Renal pelvis (tissue), 4 donors: ENCODE results near the gene ERFL. TPM values are rescaled to one million over a fixed set of nuclear protein-coding genes. Genes with fewer than 3 reads are reported as not detected.
A peak's percentile ranks its signal among the peaks of the same experiment; 100 is the strongest.

Experiments used
- DNase-seq: peaks from one replicate; pipeline ENCODE4 v3.0.0-alpha.2; 2013
- polyA plus RNA-seq, 3 donors: library from polyadenylated mRNA; unstranded; fragments of 120-200 nt; gene quantifications; one replicate each; pipeline ENCODE4 v1.2.1, GENCODE V29; 2013; ENCODE audit not compliant: insufficient read length in 3 of 3

The ERFL gene
- polyA plus RNA-seq, 3 donors = 0.09 TPM; not detected in 2

DNA sequence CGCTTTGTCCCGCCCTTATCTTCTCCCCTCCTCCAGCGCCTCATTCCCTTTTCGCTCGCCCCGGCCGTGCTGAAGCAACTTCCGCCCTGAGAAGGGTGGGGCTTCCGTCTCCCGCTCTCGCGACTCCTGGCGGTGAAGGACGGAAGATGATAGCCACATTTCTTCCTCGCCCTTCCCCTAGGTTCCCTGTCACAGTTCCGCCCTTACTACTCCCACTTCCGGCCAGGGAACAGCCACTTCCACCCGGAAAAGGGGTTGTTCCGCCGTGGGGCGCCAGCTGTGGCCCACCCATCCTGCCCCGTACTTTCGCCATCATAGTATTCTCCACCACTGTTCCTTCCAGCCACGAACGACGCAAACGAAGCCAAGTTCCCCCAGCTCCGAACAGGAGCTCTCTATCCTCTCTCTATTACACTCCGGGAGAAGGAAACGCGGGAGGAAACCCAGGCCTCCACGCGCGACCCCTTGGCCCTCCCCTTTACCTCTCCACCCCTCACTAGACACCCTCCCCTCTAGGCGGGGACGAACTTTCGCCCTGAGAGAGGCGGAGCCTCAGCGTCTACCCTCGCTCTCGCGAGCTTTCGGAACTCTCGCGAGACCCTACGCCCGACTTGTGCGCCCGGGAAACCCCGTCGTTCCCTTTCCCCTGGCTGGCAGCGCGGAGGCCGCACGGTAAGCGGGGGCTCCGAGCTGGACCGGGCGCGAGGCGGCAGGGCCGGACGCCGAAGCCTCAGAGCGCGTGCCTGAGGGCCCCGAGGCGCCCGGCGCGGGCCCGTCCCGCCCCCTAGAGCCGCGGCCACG, 68.4 kb downstream of the ERFL start, which contains the start of gene RPS19:
RPS19 (plus strand) TSS at position 638 of the 801 bp plus-strand sequence. CDS start 520 bp downstream, outside the sequence.
- DNase-seq = peak; percentile 99

DNA sequence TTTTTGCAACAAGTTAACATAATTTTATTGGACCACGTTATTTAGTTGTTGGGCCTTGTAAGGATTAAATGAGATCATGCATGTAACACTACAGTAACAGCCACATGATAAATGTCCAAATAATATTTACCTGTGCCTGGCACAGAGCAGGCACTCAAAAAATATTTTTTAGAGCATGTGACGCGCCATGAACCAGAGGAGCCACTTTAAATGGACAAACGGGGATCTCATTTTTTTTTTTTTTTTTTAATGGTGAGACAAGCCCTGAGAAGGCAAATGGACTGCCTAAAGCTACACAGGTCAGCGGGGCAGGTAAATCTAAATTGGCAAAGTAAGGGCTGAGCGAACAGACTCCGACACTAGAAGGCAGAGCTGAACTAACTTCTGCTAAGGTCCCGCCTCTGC, 69.0 kb downstream of the ERFL start:
- DNase-seq = no peak

Other genes with a start within 250 kb of the ERFL start
- not detected for gene CEACAM7, start 240.2 kb downstream of the ERFL start, polyA plus RNA-seq
- gene CEACAM5, start 219.8 kb downstream of the ERFL start, polyA plus RNA-seq = under 1 TPM in 2 of 3 donors, not detected in 1; 0.13 to 0.14 TPM
- under 1 TPM; 0.17 to 0.35 (median 0.31) TPM for gene CEACAM6, start 172.9 kb downstream of the ERFL start, polyA plus RNA-seq
- gene CEACAM3, start 131.9 kb downstream of the ERFL start, polyA plus RNA-seq = under 1 TPM in 2 of 3 donors, not detected in 1; 0.12 to 0.23 TPM
- not detected for gene LYPD4, start 83.8 kb downstream of the ERFL start, polyA plus RNA-seq
- gene DMRTC2, start 83.4 kb downstream of the ERFL start, polyA plus RNA-seq = not detected
- 1,000 to 10,000 TPM; 1,296 to 1,888 (median 1,672) TPM for gene RPS19, start 68.2 kb downstream of the ERFL start, polyA plus RNA-seq
- 1 to 10 TPM in 1 of 3 donors, under 1 TPM in 2; 0.39 to 1.1 (median 0.81) TPM for gene CD79A, start 51.2 kb downstream of the ERFL start, polyA plus RNA-seq
- gene ARHGEF1, start 45.3 kb downstream of the ERFL start, polyA plus RNA-seq = 10 to 100 TPM; 51.4 to 61.0 (median 54.1) TPM
- 10 to 100 TPM; 80.8 to 91.6 (median 82.6) TPM for gene RABAC1, start 30.9 kb upstream of the ERFL start, polyA plus RNA-seq
- 1 to 10 TPM in 1 of 3 donors, under 1 TPM in 2; 0.10 to 1.4 (median 0.65) TPM for gene ATP1A3, start 65.8 kb upstream of the ERFL start, polyA plus RNA-seq
- 10 to 100 TPM; 24.1 to 30.6 (median 30.5) TPM for gene GRIK5, start 141.8 kb upstream of the ERFL start, polyA plus RNA-seq
- 10 to 100 TPM; 16.2 to 21.0 (median 20.6) TPM for gene ZNF574, start 147.7 kb upstream of the ERFL start, polyA plus RNA-seq
- 1 to 10 TPM in 2 of 3 donors, under 1 TPM in 1; 0.58 to 1.2 (median 1.2) TPM for gene POU2F2, start 204.0 kb upstream of the ERFL start, polyA plus RNA-seq